CD4-positive, alpha-beta T cell treated with Interleukin-17A for 4 hours (primary cell): Measurements from ENCODE around the gene ANKRD65.
"Not testable (repeated sequence)": the region's sequence is repeated elsewhere in the genome, so short reads cannot be mapped to it uniquely, and the experiment has no call there.

ENCODE experiments used
- DNase-seq: peaks from one replicate; pipeline ENCODE4 v3.0.0-alpha.2; 2020; ENCODE audit warnings: mixed read lengths

The ANKRD65 gene

DNA sequence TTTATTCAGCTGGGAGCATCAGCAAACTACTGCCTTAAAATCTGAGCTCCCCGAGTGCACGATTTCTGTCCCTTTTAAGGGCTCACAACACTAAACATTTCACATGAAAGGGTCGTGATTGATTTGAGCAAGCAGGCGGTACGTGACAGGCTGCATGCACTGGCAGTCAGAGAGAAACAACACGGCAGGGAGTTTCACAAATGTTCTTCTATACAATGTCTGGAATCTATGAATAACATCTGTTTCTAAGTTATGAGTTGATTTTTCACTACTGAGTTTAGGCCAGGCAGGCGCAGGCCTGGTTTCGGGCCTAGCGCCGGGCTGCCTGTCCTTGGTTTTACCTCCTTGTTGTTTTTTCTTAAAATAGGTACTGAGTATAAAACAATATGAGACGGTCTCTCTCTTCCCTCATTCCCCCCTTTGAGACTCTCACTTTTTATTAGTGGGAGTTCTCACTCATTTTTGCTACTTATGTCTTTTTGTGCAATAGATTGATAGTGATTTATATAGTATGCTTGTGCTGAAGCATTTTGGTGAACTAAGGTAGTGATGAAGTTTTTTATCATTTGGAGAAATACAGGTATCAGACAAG is 8.7 kb downstream of the ANKRD65 start:
- not testable (repeated sequence) for DNase-seq

DNA sequence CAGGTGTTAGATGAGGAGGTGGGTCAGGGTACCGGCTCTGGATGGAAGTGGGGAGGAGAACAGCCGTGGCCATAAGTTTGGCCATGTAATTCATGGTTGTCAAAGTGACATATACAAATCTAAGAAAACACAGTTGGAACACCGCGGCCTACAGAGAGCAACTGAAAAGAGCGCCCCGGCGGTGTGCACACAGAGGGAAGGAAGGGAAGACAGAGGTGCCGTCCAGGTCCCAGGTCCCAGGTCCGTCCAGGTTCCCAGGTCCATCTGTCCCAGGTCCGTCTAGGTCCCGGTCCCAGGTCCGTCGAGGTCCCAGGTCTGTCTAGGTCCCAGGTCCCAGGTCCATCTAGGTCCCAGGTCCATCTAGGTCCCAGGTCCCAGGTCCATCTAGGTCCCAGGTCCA is 9.4 kb downstream of the ANKRD65 start:
- DNase-seq, result no peak

DNA sequence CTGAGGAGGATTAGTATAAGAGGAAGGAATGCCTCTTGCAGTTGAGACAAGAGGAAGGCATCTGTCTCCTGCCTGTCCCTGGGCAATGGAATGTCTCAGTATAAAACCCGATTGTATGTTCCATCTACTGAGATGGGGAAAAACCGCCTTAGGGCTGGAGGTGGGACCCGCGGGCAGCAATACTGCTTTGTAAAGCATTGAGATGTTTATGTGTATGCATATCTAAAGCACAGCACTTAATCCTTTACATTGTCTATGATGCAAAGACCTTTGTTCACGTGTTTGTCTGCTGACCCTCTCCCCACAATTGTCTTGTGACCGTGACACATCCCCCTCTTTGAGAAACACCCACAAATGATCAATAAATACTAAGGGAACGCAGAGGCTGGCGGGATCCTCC is 10.8 kb downstream of the ANKRD65 start:
- not testable (repeated sequence) for DNase-seq

DNA sequence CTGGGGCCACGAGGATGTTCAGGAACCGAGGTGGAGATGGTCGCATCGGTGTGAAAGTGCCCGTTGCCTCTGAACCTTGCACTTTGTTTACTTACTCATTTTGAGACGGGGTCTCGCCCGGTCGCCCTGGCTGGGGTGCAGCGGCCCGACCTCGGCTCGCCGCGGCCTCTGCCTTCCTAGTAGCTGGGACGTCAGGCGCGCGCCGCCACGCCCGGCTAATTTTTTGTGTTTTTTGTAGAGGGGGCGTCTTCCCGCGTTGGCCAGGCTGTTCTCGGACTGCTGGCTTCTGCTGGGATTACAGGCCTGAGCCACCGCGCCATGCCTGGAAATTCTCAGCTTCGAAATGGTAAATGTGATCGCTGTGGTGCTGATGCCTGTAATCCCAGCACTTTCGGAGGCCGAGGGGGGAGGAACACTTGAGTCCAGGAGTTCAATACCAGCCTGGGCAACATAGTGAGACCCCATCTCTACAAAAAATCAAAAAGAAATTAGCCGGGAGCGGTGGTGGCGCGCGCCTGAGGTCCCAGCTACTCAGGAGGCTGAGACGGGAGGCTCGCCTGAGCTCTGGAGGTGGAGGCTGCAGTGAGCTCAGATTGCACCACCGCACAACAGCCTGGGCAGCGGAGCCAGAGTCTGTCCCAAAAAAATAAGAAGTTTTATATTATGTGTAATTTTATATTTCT is 13.3 kb downstream of the ANKRD65 start:
- peak; percentile 24 for DNase-seq

DNA sequence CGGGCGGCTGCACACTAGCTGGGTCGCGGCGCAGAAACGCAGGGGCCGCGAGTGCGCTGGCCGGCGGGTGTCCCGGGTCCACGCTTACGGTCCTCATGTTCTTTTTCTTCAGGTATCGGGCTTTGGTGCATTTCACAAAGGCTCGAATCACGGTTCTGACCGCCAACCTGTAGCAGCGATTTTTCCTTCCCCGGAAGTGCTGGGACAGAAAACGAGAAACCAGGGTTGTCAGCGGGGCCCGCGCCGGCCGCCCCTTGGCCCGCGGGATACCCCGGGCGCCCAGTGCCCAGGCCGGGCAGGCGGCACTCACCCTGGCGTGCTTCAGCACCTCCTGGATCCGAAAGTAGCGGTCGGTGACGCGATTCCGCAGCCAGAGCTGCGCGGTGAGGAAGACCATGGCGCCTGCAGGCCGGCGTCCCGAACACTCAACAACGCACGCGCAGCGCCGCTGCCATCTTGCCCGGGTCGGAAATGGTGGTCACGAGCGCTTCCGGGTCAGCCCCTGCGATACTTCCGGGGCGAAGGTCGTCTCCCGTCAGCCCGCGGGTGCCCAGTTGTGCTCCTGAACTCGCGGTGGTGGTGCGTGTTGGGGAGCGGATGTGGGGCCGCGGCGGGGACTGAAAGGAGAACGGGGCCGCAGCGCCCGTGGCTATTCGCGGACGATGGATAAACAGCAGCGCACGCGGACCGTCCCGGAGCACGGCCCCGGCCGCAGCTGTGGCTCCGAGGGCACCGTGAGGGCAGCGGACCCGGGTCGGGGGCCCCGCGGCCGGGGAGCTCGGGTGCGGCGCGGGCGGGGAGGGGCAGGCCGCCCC is 14.0 kb downstream of the ANKRD65 start, which contains the start of gene MRPL20:
TSS of gene MRPL20 (minus strand) at position 473 of the 815 bp plus-strand sequence. CDS start at position 397, 76 bp downstream.
- peak; percentile 96 for DNase-seq

DNA sequence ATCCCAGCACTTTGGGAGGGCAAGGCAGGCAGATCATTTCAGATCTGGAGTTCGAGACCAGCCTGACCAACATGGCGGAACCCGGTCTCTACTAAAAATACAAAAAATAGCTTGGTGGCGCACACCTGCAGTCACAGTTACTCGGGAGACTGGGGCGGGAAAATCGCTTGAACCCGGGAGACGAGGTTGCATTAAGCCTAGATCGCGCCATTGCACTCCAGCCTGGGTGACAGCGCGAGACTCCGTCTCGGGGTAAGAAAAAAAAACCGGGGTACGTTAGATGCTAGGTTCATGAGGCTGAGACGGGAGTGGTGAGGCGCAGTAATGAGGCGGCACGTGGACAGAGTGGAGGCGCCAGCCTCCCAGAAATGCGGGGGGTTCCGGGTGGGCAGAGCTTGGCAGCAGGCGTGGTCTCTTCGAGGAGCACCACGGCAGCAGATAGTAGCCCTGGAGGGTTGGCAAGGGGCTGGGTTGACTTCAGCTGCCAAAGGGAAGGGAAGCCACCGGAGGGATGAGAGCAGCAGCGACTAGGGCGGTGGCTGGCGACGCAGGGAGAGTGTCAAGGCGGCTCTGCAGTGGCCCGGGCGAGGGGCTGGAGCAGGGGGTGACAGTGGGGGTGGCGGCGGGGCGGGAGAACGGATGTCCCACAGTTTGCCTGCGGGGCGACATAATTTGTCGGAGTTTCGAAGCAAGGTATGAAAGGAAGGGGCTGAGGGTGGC is 14.8 kb downstream of the ANKRD65 start:
- no peak for DNase-seq

DNA sequence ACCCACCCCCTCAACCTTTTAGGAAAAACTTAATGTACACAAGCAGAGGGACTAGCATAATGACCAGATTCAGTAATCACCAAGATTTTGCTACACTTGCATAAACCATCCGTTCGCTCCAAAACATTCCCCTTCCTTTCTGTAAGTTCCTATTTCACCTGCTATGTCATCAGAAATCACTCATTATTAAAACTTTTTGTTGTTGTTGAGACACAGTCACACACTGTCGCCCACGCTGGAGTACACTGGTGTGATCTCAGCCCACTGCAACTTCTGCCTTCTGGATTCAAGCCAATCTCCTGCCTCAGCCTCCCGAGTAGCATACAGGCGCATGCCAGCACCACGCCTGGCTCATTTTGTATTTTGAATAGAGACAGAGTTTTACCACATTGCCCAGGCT is 17.4 kb downstream of the ANKRD65 start:
- no peak for DNase-seq

DNA sequence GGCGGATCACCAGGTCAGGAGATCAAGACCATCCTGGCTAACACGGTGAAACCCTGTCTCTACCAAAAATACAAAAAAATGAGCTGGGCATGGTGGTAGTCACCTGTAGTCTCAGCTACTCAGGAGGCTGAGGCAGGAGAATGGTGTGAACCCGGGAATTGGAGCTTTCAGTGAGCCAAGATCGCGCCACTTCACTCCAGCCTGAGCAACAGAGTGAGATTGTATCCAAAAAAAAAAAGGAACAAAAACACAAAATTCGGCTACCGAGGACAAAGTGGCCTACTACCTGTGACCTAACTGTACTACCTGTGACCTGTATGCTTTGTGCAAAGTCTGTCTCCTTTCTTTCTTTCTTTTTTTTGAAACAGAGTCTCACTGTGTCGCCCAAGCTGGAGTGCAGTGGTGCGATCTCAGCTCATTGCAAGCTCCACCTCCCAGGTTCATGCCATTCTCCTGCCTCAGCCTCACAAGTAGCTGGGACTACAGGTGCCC is 18.1 kb downstream of the ANKRD65 start:
- DNase-seq, result not testable (repeated sequence)

DNA sequence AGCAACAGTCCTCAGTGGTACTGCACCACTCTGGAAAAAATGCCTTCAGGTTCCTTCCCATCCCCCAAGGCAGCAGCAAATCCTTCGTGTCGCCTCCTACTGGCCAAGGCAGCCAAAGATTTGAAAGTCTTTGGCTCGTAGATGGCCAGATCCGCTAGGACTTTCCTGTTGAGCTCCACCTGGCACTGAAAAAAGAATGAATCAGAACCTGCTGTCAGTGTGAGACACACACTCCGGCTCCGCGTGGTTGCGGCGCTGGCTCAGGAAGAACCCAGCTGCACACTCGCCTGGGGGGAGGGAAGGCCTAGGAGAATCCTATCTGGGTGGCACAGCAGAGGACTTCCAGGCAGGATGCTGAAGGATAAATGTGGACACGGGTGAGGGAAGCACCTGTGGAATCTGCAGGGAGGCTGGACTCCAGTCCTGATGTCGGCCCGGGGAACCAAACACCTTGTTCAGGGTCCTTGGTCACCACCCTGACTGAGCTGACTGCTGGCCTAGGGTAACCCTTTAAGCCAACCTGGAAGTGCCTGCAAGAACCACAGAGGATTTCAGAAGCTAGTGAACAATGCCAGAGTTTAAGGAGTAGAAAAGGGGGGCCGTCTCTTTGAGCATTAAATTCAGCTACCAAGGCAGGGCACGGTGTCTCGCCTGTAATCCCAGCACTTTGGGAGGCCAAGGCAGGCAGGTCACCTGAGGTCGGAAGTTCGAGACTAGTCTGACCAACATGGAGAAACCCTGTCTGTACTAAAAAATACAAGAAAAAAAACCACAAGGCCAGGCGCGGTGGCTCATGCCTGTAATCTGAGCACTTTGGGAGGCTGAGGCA is 18.8 kb downstream of the ANKRD65 start:
- DNase-seq, result no peak

DNA sequence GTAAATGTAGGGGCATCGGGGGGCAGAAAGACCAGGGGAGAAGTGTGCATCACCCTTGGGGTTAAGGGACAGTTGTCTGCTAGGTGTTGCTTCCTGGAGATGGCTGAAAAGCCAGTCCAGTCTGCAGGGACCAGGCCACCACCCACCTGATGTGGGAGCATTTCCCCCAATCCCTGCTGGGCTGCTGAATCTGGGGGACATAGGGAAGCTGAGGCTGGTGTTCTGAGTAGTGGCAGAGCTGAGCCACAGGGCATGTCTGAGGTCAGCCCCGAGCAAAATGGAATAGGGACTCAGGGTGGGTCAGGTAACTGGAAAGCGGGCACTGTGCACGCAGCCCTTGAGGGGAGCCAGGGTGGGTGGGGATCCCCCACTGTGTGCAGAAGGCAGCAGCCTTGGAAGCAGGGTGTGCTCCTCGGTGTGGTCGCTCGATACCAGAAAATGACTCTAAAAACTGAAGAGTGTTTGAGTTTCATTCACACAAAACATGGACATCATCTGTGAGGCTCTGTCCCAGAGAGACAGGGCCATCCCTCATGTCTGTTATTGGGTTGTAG is 19.5 kb downstream of the ANKRD65 start:
- no peak for DNase-seq

DNA sequence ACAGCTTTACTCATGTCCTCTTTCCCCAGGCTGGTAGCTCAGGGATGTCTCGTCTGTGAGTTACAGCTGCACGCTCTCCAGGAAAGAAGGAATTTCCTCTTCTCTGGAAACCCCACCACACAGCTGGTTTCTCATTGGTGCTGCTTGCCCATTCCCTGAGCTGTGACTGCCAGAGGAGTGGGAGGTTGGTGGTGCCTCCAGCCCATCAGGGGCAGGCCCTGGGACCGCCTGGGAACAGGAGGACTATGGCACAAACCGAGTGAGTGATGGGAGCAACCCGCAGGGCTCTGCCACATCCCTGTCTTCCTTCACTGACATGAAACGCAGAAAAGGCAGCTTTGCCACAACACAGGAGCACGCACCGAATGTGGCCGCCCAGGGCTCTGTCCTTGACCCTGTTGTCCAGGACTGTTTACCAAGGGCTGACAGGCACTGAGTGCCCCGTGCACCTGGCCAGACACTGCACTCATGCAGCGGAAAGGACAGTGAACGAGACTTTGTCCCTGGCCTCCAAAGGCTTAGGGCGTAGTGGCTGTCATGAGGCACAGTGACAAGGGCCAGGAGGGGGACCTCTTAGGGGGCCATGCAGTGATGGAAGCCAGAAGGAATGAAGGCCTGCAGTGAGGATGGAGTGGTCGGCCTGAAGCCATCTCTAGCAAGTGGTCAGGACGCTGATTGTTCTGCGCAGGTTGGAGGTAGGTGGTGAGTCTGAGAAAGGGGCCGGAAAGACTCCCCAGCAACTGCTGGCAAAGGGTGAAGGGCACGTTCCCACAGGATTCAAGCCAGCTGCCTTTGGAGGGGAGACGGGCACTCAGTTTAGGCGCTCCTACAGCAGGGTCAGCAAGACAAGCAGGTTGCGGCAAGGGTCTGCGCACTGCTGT is 20.3 kb downstream of the ANKRD65 start:
- no peak for DNase-seq

DNA sequence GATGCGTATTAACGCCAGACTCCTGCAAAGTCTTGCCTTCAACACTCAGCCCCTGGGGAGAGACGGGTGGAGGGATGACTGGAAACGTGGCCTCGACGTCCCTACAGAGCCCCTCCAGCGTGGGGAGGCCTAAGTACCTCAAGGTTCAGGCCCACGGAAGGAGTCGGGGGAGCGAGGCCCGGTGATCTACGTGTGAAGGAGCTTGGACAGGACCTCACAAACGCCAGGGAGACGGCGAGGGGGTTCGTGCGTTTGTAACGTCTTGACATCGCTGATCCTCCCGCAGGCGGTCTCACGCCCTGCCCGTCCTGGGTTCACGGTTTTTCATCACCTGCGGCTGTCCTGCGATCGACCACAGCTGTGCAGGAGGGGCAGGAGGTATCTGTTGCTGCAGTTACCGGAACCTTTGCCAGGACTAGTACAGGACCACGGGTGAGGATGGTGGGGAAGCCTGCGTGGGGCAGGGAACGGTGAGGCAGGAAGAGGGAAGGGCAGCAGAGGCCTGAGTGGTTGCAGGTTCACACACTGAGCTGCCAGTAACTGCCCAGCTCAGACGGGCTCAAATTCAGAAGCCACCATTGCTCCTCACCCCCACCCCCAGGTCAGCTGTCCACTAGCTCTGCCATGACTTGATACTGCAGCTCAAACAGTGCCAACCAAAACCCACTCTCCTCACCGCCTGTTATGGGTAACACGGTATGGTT is 21.1 kb downstream of the ANKRD65 start:
- DNase-seq, result no peak

DNA sequence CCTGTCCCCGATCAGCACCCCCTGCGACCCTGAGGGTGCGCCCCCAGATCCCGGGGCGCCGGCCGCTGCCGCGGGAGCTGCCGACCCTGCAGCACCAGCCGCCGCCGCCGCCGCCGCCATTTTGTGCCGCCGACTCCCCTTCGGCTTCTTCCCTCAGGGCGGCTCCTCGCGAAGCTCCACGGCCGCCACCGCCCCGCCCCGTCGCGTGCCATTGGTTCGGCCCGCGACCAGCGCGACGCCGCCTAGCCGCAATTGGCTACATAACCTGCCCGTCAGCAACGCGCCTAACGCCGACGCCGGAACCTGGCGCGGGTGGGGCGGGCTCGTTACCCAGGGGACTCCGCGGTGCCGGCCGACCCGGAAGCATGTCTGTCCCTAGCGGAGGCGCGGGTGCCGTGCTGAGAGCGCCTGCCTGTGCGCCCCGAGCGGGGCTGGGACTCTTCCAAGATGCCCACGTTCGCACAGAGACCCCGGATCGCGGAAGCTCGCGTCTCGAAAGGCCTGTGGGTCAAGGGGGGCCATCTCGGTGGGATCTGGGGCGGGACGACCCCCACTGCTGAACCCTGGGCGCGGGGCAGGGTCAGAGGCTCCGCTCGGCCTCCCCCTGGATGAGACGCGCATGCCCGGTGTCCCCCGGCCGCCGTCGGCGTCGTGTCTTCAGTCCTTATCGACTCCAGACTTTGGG is 21.7 kb downstream of the ANKRD65 start, which contains the start of gene CCNL2:
TSS of gene CCNL2 (minus strand) at position 149 of the 685 bp plus-strand sequence. CDS start at position 120, 29 bp downstream.
- peak; percentile 99 for DNase-seq

DNA sequence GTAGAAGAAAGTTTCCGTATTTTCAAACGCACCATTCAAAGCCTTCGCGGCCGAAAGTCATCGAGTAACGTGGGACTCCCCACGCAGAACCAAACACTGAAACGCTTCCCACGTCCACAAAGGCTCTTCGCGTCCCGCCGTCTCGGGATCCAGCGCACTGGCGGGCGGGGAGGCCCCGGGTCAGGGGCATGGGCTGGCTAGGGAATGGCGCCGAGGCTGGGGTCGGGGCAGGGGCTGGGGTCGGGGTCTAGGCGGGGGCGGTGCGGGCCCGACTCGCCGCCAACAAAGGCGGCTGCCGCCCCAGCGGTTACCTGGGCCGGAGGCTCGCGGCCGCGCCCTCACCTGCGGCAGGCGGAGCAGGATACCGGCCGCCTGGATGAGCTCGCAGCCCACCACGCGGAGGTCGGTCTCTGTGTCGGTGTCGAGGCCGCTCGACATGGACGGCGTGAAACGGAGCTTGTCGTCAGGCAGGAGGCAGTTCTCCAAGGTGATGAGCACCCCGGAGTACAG is 22.3 kb downstream of the ANKRD65 start:
- DNase-seq, result no peak

DNA sequence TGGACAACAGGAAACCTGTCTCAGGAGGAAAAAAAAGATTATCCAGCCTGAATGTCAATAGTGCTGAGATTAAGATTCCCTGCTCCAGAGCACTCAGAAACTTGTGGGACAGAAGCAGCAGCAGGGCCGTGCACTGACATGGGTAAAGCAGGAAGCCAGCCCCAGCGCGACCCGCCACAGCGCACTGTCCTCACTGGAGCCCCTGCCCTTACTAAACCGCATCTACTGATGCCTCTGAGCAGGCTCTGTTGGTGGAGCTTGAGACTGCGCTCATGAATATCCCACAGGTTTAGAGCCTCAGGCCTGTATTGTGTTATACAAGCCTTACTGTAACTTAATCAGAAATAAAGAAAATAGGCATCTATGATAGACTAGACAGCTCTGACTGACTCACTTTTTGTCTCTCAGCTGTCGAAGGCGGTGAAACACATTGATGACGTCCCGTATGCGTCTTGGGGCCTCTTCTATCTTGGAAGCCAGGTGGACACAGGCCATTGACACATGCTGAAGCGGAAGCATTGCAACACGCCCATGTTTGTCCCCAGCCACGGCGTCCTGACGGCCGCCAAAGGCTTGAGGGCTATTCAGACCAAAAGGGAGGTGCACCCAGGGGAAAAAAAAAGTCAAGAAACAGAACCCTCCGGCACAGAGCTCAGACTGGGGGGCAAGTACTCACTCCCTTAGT is 23.1 kb downstream of the ANKRD65 start:
- DNase-seq, result no peak

DNA sequence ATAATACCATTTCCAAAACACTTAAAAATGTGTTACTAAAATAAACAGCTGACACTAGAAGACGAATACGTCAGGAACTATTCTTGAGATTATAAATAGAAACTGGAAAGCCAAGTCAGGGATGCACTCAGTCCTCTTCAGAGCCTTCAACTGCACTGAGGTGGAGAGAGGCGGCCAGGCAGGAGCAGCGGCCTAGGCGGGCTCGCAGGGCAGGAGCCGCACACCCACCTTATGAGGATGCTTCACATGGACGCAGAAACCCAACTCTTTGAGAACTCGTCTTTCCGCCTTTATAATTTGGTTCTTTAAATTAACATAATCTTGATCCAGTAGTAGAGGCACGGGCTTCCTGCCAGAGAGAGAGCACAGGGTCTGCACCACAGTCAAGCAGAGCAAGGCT is 25.9 kb downstream of the ANKRD65 start:
- no peak for DNase-seq

DNA sequence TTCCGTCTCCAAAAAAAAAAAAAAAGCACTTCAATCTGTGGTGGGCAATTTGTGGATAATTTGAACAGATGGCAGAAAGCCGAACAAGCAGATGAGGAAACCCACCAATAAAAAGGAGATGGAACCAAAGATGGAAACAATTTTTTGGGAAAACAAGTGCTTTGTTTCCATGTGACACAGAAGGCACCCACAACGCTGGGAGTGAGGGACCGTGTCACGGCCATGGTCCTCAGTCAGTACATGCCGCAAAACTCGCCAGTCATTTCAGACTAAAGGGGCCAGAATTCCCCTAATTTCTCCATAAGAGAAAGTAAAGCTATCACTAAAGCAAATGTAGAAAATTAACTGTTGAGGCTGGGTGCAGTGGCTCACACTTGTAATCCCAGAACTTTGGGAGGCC is 27.0 kb downstream of the ANKRD65 start:
- DNase-seq, result no peak

DNA sequence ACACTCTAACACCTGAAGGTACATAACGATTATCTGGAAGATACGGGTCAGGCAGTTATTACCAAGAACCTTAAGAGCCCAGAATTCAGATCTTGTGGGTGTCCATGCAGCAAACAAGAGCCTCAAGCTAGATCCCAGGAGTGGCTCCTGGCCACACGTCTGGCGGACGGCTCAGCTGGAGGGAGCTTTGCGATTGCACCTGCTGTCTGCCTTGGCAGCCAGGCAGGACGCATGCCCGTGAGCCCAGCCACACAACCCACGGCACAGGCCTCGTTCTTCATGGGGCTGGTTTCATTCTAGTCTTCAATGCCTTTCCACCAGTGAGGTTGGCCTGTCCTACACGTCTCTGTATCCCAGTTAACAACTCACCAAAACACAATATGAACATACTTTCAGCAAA is 27.6 kb downstream of the ANKRD65 start:
- DNase-seq, result no peak
